Right kidney (tissue), 1 donor: ENCODE results near the gene SYCE3.

Source experiments
- DNase-seq: peaks from one replicate; pipeline ENCODE4 v3.0.0-alpha.2; 2016

Gene SYCE3

GRCh38 chr22:50576806-50577696 lies 14.3 kb upstream of the SYCE3 start:
- DNase-seq: no peak

GRCh38 chr22:50576070-50576469 lies 13.4 kb upstream of the SYCE3 start:
- DNase-seq: no peak

- no peak for DNase-seq
These were observed 12.8 kb upstream of the SYCE3 start for GRCh38 chr22:50575426-50575941.

GRCh38 chr22:50574383-50574755 lies 11.7 kb upstream of the SYCE3 start:
- DNase-seq: no peak

- no peak for DNase-seq
These were observed 11.0 kb upstream of the SYCE3 start for GRCh38 chr22:50573491-50574382.

GRCh38 chr22:50572965-50573364 lies 10.2 kb upstream of the SYCE3 start:
- DNase-seq: no peak

GRCh38 chr22:50571264-50572175 lies 8.8 kb upstream of the SYCE3 start:
- DNase-seq: no peak

GRCh38 chr22:50570861-50571260 lies 8.1 kb upstream of the SYCE3 start:
- no peak for DNase-seq

- DNase-seq: no peak
These were observed 7.3 kb upstream of the SYCE3 start for GRCh38 chr22:50569896-50570535.

- no peak for DNase-seq
These were observed 6.3 kb upstream of the SYCE3 start for GRCh38 chr22:50569041-50569459.

- DNase-seq: no peak
These were observed 5.9 kb upstream of the SYCE3 start for GRCh38 chr22:50568626-50569025.

- no peak for DNase-seq
These were observed 5.1 kb upstream of the SYCE3 start for GRCh38 chr22:50567721-50568252.

- DNase-seq: no peak
These were observed 1.6 kb upstream of the SYCE3 start for GRCh38 chr22:50564289-50564688.

GRCh38 chr22:50563413-50564160 lies 868 bp upstream of the SYCE3 start:
- DNase-seq: no peak

- DNase-seq: no peak
These were observed 1.0 kb downstream of the SYCE3 start for GRCh38 chr22:50561401-50562358.

GRCh38 chr22:50560034-50560433 lies 2.7 kb downstream of the SYCE3 start:
- DNase-seq: no peak

GRCh38 chr22:50556703-50557102 lies 6.0 kb downstream of the SYCE3 start:
- DNase-seq: no peak

- no peak for DNase-seq
These were observed 9.4 kb downstream of the SYCE3 start for GRCh38 chr22:50553310-50553709.

- no peak for DNase-seq
These were observed 11.5 kb downstream of the SYCE3 start for GRCh38 chr22:50551160-50551752.
